Neural cell (in vitro differentiated cells): ENCODE results near the gene CYP3A7.

Source experiments
- EZH2 ChIP-seq: fragments of 200-600, 300-800 bp; shearing (Covaris generic), sonication (generic); IDR thresholded peaks from 2 replicates; pipeline ENCODE4 v1.6.1; 2014; ENCODE audit warnings: antibody characterized with exemption, low read length, borderline replicate concordance, mild to moderate bottlenecking; ENCODE audit not compliant: insufficient read depth, poor library complexity, severe bottlenecking
- POLR2AphosphoS5 ChIP-seq: IDR thresholded peaks from 2 replicates; pipeline ENCODE4 v1.6.1; 2012
- SMC3 ChIP-seq: fragments of 450-650 bp; conservative IDR thresholded peaks from 2 replicates; pipeline ENCODE4 v1.6.1; 2014; ENCODE audit warnings: antibody characterized with exemption, mild to moderate bottlenecking, moderate library complexity; ENCODE audit not compliant: poor library complexity
- TAF1 ChIP-seq: IDR thresholded peaks from 2 replicates; pipeline ENCODE4 v1.6.1; 2012; ENCODE audit warnings: low read depth
- TF ChIP-seq, protein P1 (sequence below): IDR thresholded peaks from 2 replicates; pipeline ENCODE4 v1.6.1; 2012; ENCODE audit warnings: borderline replicate concordance
- TF ChIP-seq, protein P2 (sequence below): fragments of 450-650 bp; IDR thresholded peaks from 2 replicates; pipeline ENCODE4 v1.5.1; 2014; ENCODE audit warnings: antibody characterized with exemption, mild to moderate bottlenecking, moderate library complexity; ENCODE audit not compliant: poor library complexity, severe bottlenecking

DNA sequence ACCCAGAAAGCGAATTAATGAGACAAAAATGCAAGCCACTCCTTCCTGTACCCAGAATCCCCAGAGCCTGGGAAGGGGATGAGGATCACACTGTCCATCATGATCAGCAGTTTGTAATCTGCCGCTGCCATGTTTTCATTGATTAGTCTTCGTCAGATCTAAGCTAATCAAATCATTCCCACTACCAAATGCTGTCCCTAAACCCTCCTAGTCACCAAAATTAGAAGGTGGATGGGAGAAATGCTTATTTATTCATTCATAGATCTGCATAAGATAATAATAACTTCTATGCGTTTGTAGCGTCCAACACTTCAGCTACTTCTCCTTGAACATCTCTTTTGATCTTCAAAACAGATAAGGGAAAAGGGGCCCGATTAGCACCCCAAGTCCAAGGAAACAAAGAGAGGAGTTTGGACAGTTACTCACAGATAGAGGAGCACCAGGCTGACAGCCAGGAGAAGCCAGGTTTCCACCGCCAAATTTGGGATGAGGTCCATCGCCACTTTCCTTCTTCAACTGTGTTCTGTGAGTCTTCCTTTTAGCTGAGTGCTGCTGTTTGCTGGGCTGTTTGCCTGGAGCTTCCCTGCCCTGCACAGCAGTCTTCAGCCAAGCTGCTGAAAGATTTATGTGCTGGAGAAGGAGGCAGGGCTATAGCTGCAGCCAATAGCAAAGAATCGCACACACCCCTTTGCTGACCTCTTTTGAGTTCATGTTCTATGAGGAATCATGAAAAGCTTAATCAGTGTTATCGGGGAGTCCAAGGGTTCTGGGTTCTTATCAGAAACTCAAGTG is 55.4 kb downstream of the CYP3A7 start, which contains the start of gene CYP3A5:
- TF ChIP-seq POLR2AphosphoS5 (no peak), SMC3 (no peak), EZH2 (no peak), TAF1 (no peak)
- TF ChIP-seq, protein P1, sequence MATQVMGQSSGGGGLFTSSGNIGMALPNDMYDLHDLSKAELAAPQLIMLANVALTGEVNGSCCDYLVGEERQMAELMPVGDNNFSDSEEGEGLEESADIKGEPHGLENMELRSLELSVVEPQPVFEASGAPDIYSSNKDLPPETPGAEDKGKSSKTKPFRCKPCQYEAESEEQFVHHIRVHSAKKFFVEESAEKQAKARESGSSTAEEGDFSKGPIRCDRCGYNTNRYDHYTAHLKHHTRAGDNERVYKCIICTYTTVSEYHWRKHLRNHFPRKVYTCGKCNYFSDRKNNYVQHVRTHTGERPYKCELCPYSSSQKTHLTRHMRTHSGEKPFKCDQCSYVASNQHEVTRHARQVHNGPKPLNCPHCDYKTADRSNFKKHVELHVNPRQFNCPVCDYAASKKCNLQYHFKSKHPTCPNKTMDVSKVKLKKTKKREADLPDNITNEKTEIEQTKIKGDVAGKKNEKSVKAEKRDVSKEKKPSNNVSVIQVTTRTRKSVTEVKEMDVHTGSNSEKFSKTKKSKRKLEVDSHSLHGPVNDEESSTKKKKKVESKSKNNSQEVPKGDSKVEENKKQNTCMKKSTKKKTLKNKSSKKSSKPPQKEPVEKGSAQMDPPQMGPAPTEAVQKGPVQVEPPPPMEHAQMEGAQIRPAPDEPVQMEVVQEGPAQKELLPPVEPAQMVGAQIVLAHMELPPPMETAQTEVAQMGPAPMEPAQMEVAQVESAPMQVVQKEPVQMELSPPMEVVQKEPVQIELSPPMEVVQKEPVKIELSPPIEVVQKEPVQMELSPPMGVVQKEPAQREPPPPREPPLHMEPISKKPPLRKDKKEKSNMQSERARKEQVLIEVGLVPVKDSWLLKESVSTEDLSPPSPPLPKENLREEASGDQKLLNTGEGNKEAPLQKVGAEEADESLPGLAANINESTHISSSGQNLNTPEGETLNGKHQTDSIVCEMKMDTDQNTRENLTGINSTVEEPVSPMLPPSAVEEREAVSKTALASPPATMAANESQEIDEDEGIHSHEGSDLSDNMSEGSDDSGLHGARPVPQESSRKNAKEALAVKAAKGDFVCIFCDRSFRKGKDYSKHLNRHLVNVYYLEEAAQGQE: no peak
- TF ChIP-seq, protein P2, sequence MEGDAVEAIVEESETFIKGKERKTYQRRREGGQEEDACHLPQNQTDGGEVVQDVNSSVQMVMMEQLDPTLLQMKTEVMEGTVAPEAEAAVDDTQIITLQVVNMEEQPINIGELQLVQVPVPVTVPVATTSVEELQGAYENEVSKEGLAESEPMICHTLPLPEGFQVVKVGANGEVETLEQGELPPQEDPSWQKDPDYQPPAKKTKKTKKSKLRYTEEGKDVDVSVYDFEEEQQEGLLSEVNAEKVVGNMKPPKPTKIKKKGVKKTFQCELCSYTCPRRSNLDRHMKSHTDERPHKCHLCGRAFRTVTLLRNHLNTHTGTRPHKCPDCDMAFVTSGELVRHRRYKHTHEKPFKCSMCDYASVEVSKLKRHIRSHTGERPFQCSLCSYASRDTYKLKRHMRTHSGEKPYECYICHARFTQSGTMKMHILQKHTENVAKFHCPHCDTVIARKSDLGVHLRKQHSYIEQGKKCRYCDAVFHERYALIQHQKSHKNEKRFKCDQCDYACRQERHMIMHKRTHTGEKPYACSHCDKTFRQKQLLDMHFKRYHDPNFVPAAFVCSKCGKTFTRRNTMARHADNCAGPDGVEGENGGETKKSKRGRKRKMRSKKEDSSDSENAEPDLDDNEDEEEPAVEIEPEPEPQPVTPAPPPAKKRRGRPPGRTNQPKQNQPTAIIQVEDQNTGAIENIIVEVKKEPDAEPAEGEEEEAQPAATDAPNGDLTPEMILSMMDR: no peak
